ENCODE results near the gene DPP9.

DPP9 gene

DNA sequence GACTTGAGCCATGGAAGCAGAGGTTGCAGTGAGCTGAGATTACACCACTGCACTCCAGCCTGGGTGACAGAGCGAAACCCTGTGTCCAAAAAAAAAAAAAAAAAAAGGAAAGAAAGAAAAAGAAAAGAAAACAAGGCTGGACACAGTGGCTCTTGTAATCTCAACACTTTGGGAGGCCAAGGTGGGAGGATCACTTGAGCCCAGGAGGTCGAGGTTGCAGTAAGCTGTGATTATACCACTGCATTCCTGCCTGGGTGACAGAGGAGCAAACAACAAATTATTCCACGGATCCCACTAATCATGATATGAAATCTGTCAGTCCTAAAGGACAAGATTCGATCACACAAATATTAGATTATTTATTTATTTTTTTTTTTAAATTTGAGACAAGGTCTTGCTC is 50.4 kb downstream of the DPP9 start:
- no peak overlapping the region for H3K27ac ChIP-seq
- TF ChIP-seq ZFX (IDR thresholded peaks at IDR 0.05) = no peak
- TF ChIP-seq, protein P1, sequence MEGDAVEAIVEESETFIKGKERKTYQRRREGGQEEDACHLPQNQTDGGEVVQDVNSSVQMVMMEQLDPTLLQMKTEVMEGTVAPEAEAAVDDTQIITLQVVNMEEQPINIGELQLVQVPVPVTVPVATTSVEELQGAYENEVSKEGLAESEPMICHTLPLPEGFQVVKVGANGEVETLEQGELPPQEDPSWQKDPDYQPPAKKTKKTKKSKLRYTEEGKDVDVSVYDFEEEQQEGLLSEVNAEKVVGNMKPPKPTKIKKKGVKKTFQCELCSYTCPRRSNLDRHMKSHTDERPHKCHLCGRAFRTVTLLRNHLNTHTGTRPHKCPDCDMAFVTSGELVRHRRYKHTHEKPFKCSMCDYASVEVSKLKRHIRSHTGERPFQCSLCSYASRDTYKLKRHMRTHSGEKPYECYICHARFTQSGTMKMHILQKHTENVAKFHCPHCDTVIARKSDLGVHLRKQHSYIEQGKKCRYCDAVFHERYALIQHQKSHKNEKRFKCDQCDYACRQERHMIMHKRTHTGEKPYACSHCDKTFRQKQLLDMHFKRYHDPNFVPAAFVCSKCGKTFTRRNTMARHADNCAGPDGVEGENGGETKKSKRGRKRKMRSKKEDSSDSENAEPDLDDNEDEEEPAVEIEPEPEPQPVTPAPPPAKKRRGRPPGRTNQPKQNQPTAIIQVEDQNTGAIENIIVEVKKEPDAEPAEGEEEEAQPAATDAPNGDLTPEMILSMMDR (conservative IDR thresholded peaks at IDR 0.05) = no peak

DNA sequence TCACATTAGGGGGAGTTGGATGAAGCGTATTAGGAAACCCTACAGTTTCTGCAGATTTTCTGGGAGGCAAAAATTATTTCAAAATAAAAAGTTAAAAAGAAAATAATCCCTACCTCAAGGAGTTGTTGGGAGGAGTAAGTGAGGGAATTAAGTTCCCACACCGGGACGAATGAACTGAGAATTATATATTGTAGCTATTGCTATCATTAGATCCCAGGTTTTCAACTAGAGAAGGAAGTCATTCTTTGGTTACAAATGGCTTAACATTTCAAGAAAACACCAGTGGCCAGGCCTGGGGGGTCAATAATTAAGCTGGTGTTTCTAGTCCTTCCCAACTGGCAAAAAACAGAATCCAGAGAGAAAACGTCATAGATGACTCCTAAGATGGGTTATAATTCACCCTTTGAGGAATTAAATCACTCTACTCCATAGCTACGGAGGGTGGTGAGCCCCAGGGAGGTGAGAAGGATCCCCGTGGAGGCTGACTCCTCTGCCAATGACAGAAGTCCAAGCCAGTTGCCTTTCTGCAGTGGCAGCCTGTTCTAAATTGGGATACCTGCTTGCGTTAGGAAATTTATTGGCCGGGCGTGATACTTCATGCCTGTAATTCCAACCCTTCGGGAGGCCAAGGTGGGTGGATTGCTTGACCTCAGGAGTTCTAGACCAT is 52.3 kb downstream of the DPP9 start:
- H3K27ac ChIP-seq = no peak overlapping the region
- no peak for TF ChIP-seq ZFX (IDR thresholded peaks at IDR 0.05)
- TF ChIP-seq, protein P1 (conservative IDR thresholded peaks at IDR 0.05) = no peak

DNA sequence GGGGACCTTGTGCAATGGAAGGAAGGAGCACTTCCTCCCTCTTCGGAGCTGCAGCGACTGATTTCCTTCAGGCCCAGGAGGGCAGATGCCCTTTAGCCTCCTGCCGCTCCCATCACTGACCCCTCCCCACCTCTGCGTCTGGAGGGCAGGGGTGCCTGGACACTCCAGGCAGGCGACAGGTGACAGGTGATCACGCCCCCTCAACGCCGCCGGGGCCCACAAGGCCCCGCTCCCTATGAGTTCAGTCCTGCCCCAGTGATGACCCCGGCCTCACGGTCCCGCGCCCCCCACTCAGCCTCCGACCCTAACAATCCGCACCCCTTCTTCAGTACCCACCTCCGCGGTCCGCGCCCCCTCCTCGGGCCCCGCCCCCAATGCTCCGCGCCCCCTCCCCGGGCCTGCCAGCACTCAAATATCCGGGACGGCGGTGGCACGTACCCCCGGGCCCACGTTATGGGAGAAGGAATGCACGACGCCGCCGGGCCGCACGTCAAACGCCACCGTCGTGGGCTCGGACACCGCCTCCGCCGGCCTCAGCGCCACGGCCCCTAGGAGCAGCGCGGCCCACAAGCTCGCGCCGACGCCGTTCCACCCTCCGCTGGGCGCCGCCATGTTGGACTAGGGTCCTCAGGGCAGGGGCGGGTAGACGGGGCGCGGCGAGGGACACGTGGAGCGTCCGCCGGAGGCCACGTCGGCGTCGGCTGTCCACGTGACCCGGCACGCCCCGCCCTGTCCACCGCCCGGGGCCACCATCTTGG is 53.7 kb downstream of the DPP9 start, which contains the start of gene MYDGF:
Gene MYDGF (minus strand): TSS at position 620 of the 758 bp plus-strand sequence. CDS start 8 bp downstream, at position 612.
- TF ChIP-seq, protein P1 (conservative IDR thresholded peaks at IDR 0.05) = no peak
- peak; percentile 89 for TF ChIP-seq ZFX (IDR thresholded peaks at IDR 0.05)
- peak within 1 kb of the TSS; percentile 92 for H3K27ac ChIP-seq

DNA sequence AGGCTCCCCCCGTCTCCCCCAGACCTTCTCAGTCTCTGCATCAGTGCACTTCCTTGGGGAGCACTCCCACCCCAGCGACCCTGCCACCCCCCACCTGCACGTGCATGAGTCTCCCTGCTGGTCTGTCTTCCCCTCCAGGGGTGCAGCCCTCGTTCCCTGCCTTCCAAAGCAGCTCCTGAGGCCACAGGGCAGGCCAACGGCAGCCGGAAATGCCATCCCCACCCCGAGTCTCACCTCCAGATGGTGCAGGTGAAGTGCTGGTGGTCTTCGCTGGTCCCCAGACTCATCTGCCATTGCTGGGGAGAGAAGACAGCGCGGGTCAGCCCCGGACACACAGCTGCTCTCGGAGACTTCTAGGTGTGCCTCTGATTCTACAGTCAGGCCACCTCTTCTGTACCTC is 59.0 kb downstream of the DPP9 start:
- H3K27ac ChIP-seq = no peak overlapping the region
- TF ChIP-seq, protein P1 (conservative IDR thresholded peaks at IDR 0.05) = no peak
- no peak for TF ChIP-seq ZFX (IDR thresholded peaks at IDR 0.05)

DNA sequence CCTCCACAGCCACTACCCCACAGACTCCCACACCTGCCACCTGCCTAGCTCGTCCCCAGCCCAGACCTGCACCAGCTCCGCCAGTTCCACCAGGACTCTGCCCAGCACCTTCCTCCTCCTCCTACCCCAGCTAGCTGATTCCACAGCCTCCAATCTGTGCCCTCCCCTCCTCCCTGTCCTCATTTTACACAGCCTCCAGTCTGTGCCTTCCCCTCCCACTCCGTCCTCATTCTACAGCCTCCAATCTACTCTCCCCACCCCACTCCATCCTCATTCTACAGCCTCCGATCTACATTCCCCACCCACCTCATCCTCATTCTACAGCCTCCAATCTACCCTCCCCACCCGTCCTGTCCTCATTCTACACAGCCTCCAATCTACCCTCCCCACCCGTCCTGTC is 60.8 kb downstream of the DPP9 start:
- no peak overlapping the region for H3K27ac ChIP-seq
- TF ChIP-seq, protein P1 (conservative IDR thresholded peaks at IDR 0.05) = no peak
- TF ChIP-seq ZFX (IDR thresholded peaks at IDR 0.05) = no peak

DNA sequence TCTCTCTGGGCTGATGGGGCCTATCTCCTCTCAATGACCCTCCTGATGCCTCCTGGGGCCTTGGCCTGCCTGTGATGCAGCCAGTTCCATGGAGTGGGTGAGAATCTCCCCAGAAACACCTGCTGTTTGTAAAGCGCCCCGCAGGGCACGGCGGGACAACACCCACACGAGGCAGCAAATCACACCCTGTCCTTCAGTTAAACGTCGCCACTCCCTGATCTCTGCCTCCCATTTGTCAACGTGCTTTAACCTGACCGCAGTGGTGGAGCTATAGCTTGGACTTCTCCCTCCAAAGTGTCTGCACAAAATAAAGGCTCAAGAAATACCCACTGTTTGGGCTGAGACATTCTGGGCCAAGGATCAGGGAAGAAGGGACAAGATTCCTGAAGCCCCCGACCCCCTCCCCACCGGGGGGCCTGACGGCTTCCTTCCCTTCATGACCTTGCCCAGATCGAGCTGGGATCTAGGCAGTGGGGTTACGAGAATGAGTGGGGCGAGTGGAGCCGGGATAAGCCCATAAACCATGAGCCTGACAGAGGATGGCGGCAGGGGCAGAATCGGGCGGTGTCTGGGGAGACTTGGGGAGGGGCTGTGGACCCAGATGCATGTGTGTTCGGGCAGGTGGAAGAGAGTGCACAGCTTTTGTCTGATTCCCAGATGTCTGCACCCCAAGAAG is 61.5 kb downstream of the DPP9 start:
- TF ChIP-seq ZFX (IDR thresholded peaks at IDR 0.05) = no peak
- TF ChIP-seq, protein P1 (conservative IDR thresholded peaks at IDR 0.05) = no peak
- H3K27ac ChIP-seq = no peak overlapping the region

DNA sequence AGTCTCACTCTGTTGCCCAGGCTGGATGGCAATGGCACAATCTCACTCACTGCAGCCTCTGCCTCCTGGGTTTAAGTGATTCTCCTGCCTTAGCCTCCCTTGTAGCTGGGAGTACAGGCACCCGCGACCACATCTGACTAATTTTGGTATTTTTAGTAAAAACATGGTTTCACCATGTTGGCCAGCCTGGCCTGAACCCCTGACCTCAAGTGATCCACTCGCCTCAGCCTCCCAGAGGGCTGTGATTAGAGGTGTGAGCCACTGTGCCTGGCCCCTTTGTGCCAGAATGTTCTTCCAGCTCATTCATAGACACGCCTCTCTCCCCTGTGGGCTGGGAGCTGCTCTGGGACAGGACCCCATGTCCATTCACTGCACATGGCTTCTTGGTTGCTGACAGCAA is 62.6 kb downstream of the DPP9 start:
- no peak for TF ChIP-seq ZFX (IDR thresholded peaks at IDR 0.05)
- TF ChIP-seq, protein P1 (conservative IDR thresholded peaks at IDR 0.05) = no peak
- H3K27ac ChIP-seq = no peak overlapping the region
